Measurements from ENCODE around the gene SERPINF2.

DNA sequence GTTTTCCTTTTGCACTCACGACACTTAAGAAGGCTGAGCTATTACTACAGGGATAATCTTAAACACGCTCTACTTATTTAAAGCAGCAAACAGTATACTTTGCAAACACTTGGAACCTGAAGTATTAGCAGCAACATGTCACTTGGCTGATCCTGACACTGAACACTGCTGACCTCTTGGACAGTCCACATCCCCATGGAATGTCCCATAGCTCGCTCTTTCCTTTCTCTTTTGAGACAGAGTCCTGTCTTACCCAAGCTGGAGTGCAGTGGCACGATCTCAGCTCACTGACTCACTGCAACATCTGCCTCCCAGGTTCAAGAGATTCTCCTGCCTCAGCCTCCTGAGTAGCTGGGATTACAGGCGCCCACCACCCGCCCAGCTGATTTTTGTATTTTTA lies 60.6 kb downstream of the SERPINF2 start:
- TF ChIP-seq, protein P1, sequence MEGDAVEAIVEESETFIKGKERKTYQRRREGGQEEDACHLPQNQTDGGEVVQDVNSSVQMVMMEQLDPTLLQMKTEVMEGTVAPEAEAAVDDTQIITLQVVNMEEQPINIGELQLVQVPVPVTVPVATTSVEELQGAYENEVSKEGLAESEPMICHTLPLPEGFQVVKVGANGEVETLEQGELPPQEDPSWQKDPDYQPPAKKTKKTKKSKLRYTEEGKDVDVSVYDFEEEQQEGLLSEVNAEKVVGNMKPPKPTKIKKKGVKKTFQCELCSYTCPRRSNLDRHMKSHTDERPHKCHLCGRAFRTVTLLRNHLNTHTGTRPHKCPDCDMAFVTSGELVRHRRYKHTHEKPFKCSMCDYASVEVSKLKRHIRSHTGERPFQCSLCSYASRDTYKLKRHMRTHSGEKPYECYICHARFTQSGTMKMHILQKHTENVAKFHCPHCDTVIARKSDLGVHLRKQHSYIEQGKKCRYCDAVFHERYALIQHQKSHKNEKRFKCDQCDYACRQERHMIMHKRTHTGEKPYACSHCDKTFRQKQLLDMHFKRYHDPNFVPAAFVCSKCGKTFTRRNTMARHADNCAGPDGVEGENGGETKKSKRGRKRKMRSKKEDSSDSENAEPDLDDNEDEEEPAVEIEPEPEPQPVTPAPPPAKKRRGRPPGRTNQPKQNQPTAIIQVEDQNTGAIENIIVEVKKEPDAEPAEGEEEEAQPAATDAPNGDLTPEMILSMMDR (IDR thresholded peaks at IDR 0.05; ENCODE audit: poor library complexity, severe bottlenecking) = no peak
- no peak for TF ChIP-seq POLR2AphosphoS5 (IDR thresholded peaks at IDR 0.05)
- no peak for TF ChIP-seq TAF1 (IDR thresholded peaks at IDR 0.05; ENCODE audit: low read depth)
- TF ChIP-seq, protein P2, sequence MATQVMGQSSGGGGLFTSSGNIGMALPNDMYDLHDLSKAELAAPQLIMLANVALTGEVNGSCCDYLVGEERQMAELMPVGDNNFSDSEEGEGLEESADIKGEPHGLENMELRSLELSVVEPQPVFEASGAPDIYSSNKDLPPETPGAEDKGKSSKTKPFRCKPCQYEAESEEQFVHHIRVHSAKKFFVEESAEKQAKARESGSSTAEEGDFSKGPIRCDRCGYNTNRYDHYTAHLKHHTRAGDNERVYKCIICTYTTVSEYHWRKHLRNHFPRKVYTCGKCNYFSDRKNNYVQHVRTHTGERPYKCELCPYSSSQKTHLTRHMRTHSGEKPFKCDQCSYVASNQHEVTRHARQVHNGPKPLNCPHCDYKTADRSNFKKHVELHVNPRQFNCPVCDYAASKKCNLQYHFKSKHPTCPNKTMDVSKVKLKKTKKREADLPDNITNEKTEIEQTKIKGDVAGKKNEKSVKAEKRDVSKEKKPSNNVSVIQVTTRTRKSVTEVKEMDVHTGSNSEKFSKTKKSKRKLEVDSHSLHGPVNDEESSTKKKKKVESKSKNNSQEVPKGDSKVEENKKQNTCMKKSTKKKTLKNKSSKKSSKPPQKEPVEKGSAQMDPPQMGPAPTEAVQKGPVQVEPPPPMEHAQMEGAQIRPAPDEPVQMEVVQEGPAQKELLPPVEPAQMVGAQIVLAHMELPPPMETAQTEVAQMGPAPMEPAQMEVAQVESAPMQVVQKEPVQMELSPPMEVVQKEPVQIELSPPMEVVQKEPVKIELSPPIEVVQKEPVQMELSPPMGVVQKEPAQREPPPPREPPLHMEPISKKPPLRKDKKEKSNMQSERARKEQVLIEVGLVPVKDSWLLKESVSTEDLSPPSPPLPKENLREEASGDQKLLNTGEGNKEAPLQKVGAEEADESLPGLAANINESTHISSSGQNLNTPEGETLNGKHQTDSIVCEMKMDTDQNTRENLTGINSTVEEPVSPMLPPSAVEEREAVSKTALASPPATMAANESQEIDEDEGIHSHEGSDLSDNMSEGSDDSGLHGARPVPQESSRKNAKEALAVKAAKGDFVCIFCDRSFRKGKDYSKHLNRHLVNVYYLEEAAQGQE (IDR thresholded peaks at IDR 0.05; ENCODE audit: borderline replicate concordance) = no peak

All from neural cell (in vitro differentiated cells).